ENCODE results near the gene ABTB2. TPM values are rescaled to one million over a fixed set of nuclear protein-coding genes. Genes with fewer than 3 reads are reported as not detected.

ABTB2 gene
- polyA plus RNA-seq, 1 of the 3 experiments (the other 2 are of a cell fraction), result 7.8 TPM

GRCh38 chr11:34354782-34355181, 3.0 kb downstream of the ABTB2 start (continued):
- TF ChIP-seq ZBTB33 (IDR thresholded peaks at IDR 0.05; ENCODE audit: borderline replicate concordance, low read depth) (no peak), TAF1 (IDR thresholded peaks at IDR 0.05; ENCODE audit: borderline replicate concordance, low read depth, low read length) (no peak), RXRA (IDR thresholded peaks at IDR 0.05; ENCODE audit: borderline replicate concordance, low read depth) (no peak), RCOR1 (IDR thresholded peaks at IDR 0.05; ENCODE audit: low read length) (no peak), NFIC (IDR thresholded peaks at IDR 0.05; ENCODE audit: borderline replicate concordance) (no peak)

- H2AFZ ChIP-seq (ENCODE audit: low read depth), result no peak overlapping the region
- DNase-seq, result no peak
- H3K9ac ChIP-seq, result no peak overlapping the region
- no peaks in the 10 kb centered on the region for H3F3A ChIP-seq (replicated peaks; ENCODE audit: insufficient read depth)
- no peak overlapping the region for H3K27ac ChIP-seq (ENCODE audit: low read depth in 2 of 2, low read length in 1 of 2)
- H3K27me3 ChIP-seq (ENCODE audit: insufficient read depth), result no peaks in the 10 kb centered on the region
- no peak overlapping the region for H3K4me3 ChIP-seq (ENCODE audit: low read depth in 2 of 2, low read length in 1 of 2)
- 86% methylated on average over 4 of the region's 4 CpGs for WGBS (ENCODE audit: low lambda C conversion rate)
- no peak overlapping the region for H3K4me2 ChIP-seq
- no peaks in the 10 kb centered on the region for H3K9me3 ChIP-seq
- TF ChIP-seq ZBTB33 (IDR thresholded peaks at IDR 0.05; ENCODE audit: borderline replicate concordance, low read depth) (no peak), GABPA (IDR thresholded peaks at IDR 0.05; ENCODE audit: low read depth) (no peak), RFX5 (IDR thresholded peaks at IDR 0.05; ENCODE audit: low read length) (no peak), NRF1 (IDR thresholded peaks at IDR 0.05; ENCODE audit: low read depth, low read length) (no peak), TEAD4 (IDR thresholded peaks at IDR 0.05; ENCODE audit: borderline replicate concordance, insufficient read depth) (no peak)
- ChIA-PET POLR2A (no interaction called here), CTCF (interaction anchor here (1.6 to 13.4 kb wide), 3 partner anchors 8 to 177 kb away, joined by 6 to 240 read pairs (median 12); no protein-coding TSS in a partner anchor)
- H3K9me2 ChIP-seq, result no peaks in the 10 kb centered on the region
- H3K4me1 ChIP-seq (ENCODE audit: control insufficient read depth in 1 of 2, insufficient read depth in 2 of 2, low read depth in 1 of 2, low read length in 1 of 2), result peaks cover 21 to 35% of the 10 kb centered on the region in 2 experiments; a peak in 3 of 4 replicates
- no peaks in the 10 kb centered on the region for H3K36me3 ChIP-seq (replicated peaks in 1 of 2; ENCODE audit: control insufficient read depth in 1 of 2, insufficient read depth in 2 of 2, low read length in 1 of 2)
- peaks cover 14% of the 10 kb centered on the region; the same call in 1 of the 2 replicates for H4K20me1 ChIP-seq (ENCODE audit: insufficient read depth)
- H3K79me2 ChIP-seq (ENCODE audit: insufficient read depth), result peaks cover 5% of the 10 kb centered on the region; the same call in 1 of the 2 replicates
Observed at GRCh38 chr11:34353881-34354280, 3.9 kb downstream of the ABTB2 start.

Measured in SK-N-SH (cell line).